ENCODE data around the gene DERA.
A peak's percentile ranks its signal among the peaks of the same experiment; 100 is the strongest.
"Not testable (repeated sequence)": the region's sequence is repeated elsewhere in the genome, so short reads cannot be mapped to it uniquely, and the experiment has no call there.

Gene DERA

DNA sequence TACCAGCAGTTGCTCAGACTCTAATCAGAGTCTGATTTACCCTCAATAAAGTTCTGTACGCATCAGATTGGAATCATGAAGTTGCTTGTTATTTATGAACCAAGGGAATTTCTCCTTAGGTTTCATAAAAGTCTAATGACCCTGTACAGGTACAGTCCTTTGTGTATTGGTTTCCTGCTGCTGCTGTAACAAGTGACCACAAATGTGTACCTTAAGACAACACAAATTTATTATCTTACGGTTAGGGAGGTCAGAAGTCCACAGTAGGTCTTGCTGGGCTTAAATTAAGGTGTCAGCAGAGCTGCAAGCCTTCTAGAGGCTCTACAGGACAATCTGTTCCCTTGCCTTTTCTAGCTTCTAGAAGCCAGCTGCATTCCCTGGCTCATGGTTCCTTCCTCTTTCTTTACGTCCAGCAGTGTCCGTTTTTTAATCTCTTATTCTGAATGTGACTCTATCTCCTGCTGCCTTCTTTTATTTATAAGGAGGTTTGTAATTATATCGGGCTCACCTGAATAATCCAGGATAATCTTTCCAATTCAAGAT, 6.7 kb upstream of the DERA start:
- DNase-seq (ENCODE audit: low read depth), result no peak

DNA sequence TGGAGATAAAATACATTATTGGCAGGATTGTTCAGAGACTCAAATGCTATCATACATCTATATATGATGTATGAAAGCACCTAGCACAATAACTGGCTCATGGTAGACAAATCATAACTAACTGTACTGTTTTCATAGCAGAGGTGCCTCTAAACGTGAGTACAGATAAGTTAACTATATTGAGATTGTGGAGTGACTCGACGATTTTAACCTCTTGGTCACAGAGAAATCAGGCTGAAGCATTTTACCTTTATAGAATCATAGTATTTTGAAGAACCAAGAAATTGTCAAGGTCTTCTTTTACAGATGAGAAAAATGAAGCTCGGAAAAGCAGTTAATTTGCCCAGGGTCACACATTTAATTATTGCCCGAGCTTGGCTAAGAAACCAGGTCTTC, 666 bp upstream of the DERA start:
- no peak for DNase-seq (ENCODE audit: low read depth)

DNA sequence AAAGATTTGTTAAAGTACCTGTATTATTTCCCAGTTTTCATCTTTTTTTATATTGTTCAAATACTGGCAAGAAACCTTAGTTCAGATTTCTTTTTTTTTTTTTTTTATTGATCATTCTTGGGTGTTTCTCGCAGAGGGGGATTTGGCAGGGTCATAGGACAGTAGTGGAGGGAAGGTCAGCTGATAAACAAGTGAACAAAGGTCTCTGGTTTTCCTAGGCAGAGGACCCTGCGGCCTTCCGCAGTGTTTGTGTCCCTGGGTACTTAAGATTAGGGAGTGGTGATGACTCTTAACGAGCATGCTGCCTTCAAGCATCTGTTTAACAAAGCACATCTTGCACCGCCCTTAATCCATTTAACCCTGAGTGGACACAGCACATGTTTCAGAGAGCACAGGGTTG, 799 bp downstream of the DERA start:
- DNase-seq (ENCODE audit: low read depth), result not testable (repeated sequence)

DNA sequence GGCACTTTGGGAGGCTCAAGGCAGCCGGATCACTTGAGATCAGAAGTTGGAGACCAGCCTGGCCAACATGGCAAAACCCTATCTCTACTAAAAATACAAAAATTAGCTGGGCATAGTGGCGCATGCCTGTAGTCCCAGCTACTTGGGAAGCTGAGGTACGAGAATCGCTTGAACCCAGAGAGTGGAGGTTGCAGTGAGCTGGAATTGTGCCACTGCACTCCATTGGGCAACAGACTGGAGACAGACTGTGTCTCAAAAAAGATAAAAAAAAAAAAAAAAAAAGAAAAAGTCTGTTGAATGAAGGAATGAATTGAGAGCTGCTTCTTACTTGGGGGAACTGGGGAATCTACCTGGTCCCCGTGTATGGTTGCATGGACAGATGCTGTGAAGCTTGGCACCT, 3.0 kb downstream of the DERA start:
- DNase-seq (ENCODE audit: low read depth), result not testable (repeated sequence)

DNA sequence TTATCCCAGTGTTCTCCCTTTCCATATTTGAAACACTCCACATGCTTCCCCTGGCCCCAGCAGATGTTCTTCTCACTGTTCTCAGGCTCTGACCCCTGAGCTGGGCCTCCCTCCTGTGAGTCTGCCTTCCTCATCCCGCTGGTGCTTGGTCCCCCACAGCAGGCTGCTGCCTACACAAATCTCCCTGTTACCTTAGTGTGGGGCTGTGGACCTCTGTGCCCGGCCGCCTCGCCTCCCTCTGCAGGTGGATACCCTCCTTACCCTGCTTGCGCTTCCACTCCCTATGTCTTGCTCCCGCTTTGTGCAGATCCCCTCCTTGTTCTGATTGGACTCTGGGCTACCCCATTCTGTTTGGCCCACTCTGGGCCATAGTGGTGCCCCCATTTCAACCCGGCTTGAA, 6.9 kb downstream of the DERA start:
- DNase-seq (ENCODE audit: low read depth), result no peak

DNA sequence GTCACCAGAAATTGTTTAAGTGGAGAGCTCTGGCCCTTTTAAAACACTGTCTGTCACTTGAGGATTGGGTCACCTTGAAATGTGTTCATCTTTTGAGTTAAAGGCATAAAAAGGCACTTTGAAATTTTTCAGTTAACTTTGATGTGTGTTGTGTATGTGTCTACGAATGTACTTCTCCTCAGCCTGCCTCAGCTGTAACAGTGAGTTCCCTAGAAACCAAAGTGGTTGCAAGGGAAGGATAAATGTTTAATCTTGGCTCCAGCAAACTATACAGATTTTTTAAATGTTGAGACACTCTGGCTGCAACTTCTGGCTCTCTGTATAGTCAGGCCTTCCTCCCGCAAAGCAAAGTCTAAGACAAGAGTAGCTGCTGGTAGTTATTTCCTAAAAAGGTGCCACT, 8.3 kb downstream of the DERA start:
- no peak for DNase-seq (ENCODE audit: low read depth)

- no peak for DNase-seq (ENCODE audit: low read depth)
These were observed 13.8 kb downstream of the DERA start for GRCh38 chr12:15924956-15925355.

DNA sequence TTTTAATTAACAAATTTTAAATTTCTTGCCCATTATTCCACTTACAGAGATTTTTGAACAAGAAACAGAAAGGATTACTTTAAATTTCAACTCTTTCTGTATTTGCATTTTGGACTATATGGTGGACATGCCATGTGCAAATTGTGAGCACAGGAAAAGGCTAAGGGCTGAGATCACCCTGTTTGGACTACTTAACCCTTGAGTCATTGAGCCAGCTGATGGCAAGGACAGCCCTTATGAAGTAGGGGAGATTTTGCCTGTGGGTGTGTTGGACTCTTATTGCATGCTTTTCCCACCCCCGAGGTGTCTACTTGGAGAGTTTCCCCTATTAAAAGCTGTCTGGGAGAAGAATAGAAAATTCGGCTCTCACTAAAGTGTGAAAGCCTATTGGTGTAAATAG, 17.2 kb downstream of the DERA start:
- peak; percentile 59 for DNase-seq (ENCODE audit: low read depth)

- no peak for DNase-seq (ENCODE audit: low read depth)
These were observed 17.9 kb downstream of the DERA start for GRCh38 chr12:15928870-15929571.

- no peak for DNase-seq (ENCODE audit: low read depth)
These were observed 20.5 kb downstream of the DERA start for GRCh38 chr12:15931590-15932053.

GRCh38 chr12:15932327-15932726, 21.2 kb downstream of the DERA start:
- DNase-seq (ENCODE audit: low read depth), result no peak

DNA sequence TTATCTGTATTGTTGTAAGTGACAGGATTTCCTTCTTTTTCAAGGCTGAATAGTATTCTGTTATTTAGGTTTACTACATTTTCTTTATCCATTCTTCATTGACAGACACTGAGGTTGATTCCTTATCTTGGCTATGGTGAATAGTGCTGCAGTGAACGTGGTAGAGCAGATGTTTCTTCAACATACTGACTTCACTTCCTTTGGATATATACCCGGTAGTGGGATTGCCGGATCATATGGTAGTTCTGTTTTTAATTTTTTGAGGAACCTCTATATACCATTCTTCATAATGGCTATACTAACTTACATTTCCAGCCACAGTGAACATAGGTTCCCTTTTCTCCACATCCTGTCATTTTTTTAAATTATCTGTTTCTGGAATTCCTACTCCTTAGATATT, 21.8 kb downstream of the DERA start:
- DNase-seq (ENCODE audit: low read depth), result no peak

DNA sequence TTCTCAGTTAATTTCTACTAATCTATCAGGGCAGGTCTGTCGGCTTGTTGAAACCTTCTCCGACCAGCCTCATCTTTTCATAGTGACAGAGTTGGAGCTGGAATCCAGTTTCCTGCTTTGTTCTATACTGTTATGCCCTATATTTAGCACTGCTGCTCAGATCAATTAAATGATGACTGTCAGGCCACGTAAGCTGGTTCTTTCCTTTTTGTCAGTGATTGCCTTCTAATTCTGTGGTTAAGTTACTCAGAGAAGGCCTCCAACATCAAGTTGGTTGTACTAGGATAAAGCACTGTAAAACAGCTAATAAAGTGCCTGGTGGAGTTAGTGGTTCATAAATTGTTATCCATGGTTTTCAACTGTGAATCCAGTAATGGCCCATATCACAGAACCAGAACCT, 22.6 kb downstream of the DERA start:
- DNase-seq (ENCODE audit: low read depth), result no peak

DNA sequence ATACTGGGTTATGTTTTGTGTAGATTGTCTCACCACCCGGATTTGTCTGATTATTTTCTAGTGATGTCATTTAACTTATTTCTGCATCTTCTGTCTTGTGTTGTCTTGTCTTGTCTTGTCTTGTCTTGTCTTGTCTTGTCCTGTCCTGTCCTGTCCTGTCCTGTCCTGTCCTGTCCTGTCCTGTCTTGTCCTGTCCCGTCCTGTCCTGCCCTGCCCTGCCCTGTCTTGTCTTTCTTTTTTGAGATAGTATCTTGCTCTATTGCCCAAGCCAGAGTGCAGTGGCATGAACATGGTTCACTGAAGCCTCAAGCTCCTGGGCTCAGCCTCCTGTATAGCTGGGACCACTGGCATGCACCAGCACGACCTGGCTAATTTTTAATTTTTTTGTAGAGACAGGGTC, 25.6 kb downstream of the DERA start:
- no peak for DNase-seq (ENCODE audit: low read depth)

DNA sequence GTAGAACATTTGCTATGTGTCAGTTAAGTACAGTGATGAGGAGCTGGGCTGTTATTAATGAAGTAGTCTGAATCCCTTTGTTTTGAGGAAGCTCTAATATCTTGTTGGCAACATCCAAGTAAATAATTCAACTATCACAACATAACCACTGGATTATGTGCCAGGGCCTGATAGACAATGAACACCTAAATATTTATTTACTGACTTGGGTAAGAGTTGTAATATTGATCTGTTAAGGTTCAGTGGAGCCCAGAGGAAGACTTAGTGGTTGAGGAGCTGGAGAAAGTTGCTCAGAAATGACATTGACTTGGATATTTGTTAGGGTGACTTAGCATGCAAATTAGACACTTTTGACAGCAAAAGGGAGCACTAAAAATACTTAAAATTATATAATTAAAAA, 26.8 kb downstream of the DERA start:
- DNase-seq (ENCODE audit: low read depth), result no peak

DNA sequence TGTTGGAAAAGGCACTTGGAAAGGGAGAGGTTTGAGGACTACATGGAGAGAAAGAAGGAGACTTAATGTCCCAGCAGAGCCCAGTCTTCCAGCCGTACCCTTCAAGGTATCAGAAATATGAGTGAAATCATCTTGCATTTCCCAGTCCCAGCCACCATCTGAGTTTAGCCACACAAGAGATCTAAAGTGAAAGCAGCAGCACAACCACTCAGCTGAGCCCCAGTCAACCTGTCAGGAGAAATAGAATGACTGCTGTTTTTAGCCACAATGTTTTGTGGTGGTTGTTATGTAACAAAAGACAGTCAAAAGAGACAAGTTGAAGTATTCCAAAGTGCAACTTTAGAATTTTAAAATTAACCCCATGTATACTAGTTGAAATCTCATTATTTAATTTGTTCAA, 28.0 kb downstream of the DERA start:
- no peak for DNase-seq (ENCODE audit: low read depth)

GRCh38 chr12:15942475-15942874, 31.3 kb downstream of the DERA start:
- DNase-seq (ENCODE audit: low read depth), result no peak

- DNase-seq (ENCODE audit: low read depth), result not testable (repeated sequence)
These were observed 32.4 kb downstream of the DERA start for GRCh38 chr12:15943519-15943918.

DNA sequence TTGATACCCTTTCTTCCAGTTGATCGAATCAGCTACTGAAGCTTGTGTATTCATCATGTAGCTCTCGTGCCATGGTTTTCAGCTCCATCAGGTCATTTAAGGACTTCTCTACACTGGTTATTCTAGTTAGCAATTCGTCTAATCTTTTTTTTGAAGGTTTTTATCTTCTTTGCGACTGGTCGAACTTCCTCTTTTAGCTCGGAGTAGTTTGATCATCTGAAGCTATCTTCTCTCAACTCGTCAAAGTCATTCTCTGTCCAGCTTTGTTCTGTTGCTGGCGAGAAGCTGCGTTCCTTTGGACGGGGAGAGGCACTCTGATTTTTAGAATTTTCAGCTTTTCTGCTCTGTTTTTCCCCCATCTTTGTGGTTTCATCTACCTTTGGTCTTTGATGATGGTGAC, 37.3 kb downstream of the DERA start:
- DNase-seq (ENCODE audit: low read depth), result not testable (repeated sequence)

DNA sequence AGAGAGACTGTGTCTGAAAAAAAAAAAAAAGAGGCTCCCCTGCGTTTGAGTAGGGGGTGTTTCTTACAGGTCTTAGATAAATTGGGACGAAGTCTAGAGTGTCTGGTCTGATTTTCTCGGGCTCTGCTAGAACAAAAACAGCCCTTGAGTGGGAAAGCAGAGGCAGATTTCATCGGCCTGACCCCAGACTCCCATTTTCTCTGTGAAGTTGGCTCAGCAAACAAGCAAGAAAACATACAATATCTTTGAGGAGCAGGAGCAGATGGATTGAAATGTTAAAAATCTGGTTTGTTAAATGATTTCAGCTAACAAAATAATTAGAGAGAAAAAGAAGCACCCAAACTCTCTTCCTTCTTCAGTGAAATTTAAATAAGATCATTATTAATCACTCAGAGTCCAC, 44.1 kb downstream of the DERA start:
- DNase-seq (ENCODE audit: low read depth), result no peak

GRCh38 chr12:15956010-15956409, 44.9 kb downstream of the DERA start:
- no peak for DNase-seq (ENCODE audit: low read depth)

DNA sequence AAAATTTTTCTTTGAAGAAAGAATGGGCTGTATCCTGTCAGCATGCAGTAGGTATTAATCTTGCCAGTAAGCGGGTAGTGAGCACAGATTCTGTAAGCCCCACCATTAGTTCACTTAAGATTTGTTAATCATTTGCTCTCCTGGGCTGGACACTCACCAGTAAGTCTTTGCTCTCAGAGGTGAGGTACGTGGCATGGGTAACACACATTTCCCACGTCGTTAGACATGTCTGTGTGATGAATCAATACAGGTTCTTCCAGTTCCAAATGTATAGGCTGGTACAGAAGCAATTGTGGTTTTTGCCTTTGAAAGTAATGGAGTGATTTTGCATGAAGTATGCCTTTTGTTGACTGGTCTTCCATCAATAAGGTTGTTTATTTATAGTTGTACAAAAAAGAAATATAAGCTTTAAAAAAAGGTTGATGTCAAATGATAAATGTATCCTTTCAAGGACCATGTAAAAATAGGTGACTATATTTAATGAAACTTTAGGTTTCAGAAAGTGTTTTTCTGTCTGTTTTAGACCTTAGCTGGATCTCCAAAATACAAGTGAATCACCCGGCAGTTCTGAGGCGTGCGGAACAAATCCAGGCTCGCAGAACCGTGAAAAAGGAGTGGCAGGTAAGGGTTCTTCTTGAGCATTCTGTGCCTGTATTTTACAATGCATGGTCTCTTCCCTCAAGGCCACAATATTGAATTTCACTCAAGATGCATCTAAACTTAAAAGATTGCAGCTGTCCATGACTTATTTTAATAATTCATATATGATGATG, 45.5 kb downstream of the DERA start:
- DNase-seq (ENCODE audit: low read depth), result no peak

DNA sequence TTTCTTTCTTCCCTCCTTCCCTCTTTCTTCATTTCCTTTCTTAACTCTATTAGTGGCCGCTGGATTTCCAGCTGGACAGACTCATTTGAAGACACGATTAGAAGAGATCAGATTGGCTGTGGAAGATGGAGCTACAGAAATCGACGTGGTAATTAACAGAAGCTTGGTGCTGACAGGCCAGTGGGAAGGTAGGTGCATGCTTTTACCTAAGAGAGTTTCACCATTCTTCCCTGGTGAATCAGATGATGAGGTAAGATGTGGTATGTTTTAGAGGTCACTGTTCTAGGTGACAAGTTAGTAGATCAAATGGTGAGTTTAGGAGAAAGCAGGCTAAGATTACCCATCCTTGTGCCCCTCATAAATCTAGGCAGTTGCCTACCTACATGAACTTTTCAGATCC, 51.6 kb downstream of the DERA start:
- no peak for DNase-seq (ENCODE audit: low read depth)

Data from fibroblast of the conjunctiva (primary cell).